Bronchial smooth muscle cell (primary cell): ENCODE data around the gene IMPDH1. TPM values are rescaled to one million over a fixed set of nuclear protein-coding genes. Genes with fewer than 3 reads are reported as not detected.

Experiments used
- total RNA-seq: library from RNA; depleted of rRNA; stranded (reverse); fragments of >200 nt; gene quantifications from 2 replicates; pipeline ENCODE4 v1.2.1, GENCODE V29; 2014

IMPDH1 gene
- 28.8 and 33.5 TPM in 2 replicates for total RNA-seq

GRCh38 chr7:128409596-128410450 is at the start of gene IMPDH1:
Gene IMPDH1 (minus strand): TSS chr7:128409982. CDS start chr7:128409901, 81 bp downstream.

GRCh38 chr7:128455543-128456254 is 45.9 kb upstream of the IMPDH1 start, which contains the start of gene HILPDA:
Gene HILPDA (plus strand): TSS chr7:128455878. CDS start chr7:128457269, 1,391 bp downstream.

GRCh38 chr7:128361411-128362379 is 48.1 kb downstream of the IMPDH1 start, which contains the start of gene PRRT4:
Gene PRRT4 (minus strand): TSS chr7:128361690.

GRCh38 chr7:128343554-128344430 is 66.0 kb downstream of the IMPDH1 start, which contains the start of gene RBM28:
Gene RBM28 (minus strand): TSS chr7:128343908. CDS start chr7:128343793, 115 bp downstream.

Other genes with a start within 250 kb of the IMPDH1 start
- gene LEP, start 168.7 kb downstream of the IMPDH1 start, total RNA-seq: not detected in 2 replicates
- gene RBM28, start 66.1 kb downstream of the IMPDH1 start, total RNA-seq: 9.0 and 11.2 TPM in 2 replicates
- gene PRRT4, start 48.3 kb downstream of the IMPDH1 start, total RNA-seq: not detected in 2 replicates
- 8.9 and 10.1 TPM in 2 replicates for gene HILPDA, start 45.9 kb upstream of the IMPDH1 start, total RNA-seq
- 18.9 and 20.3 TPM in 2 replicates for gene METTL2B, start 66.8 kb upstream of the IMPDH1 start, total RNA-seq